Activated CD8-positive, alpha-beta memory T cell treated with anti-CD3 and anti-CD28 coated beads for 4 hours (primary cell): ENCODE measurements around the gene GPATCH2L.

Experiments used
- DNase-seq, 2 donors: peaks; one replicate each; pipeline ENCODE4 v3.0.0-alpha.2; 2020; ENCODE audit warnings: low read depth in 2 of 2

Gene GPATCH2L

GRCh38 chr14:76151398-76152332, at the start of gene GPATCH2L:
TSS of gene GPATCH2L (plus strand) at chr14:76151922. CDS start at chr14:76154364, 2,442 bp downstream.
- peak; percentile 93 to 98 for DNase-seq

- DNase-seq: no peak
Observed at GRCh38 chr14:76104802-76105355, 46.8 kb upstream of the GPATCH2L start.

- no peak for DNase-seq
Observed at GRCh38 chr14:76106188-76106587, 45.5 kb upstream of the GPATCH2L start.

GRCh38 chr14:76109087-76109880, 42.4 kb upstream of the GPATCH2L start:
- no peak for DNase-seq

- DNase-seq: no peak
Observed at GRCh38 chr14:76112889-76113624, 38.7 kb upstream of the GPATCH2L start.

GRCh38 chr14:76113691-76114090, 38.0 kb upstream of the GPATCH2L start:
- DNase-seq: no peak

GRCh38 chr14:76115010-76115422, 36.7 kb upstream of the GPATCH2L start:
- no peak for DNase-seq

- no peak for DNase-seq
Observed at GRCh38 chr14:76117789-76118484, 33.8 kb upstream of the GPATCH2L start.

GRCh38 chr14:76118594-76118993, 33.1 kb upstream of the GPATCH2L start:
- no peak for DNase-seq

GRCh38 chr14:76121089-76121748, 30.5 kb upstream of the GPATCH2L start:
- no peak for DNase-seq

- no peak for DNase-seq
Observed at GRCh38 chr14:76123426-76124225, 28.1 kb upstream of the GPATCH2L start.

GRCh38 chr14:76125511-76125910, 26.2 kb upstream of the GPATCH2L start:
- DNase-seq: no peak

GRCh38 chr14:76126076-76126475, 25.6 kb upstream of the GPATCH2L start:
- no peak for DNase-seq

- no peak for DNase-seq
Observed at GRCh38 chr14:76129851-76130576, 21.7 kb upstream of the GPATCH2L start.

- DNase-seq: no peak
Observed at GRCh38 chr14:76131071-76131965, 20.4 kb upstream of the GPATCH2L start.

- DNase-seq: no peak
Observed at GRCh38 chr14:76133103-76133502, 18.6 kb upstream of the GPATCH2L start.

- no peak for DNase-seq
Observed at GRCh38 chr14:76134231-76134630, 17.5 kb upstream of the GPATCH2L start.

GRCh38 chr14:76135722-76136121, 16.0 kb upstream of the GPATCH2L start:
- no peak for DNase-seq
